HG02759 (cell line): Measurements from ENCODE around the gene P2RX7.
A peak's percentile ranks its signal among the peaks of the same experiment; 100 is the strongest.

Experiments
- ATAC-seq: cut with Tn5 transposase; IDR thresholded peaks from one replicate; pipeline ENCODE4 v1.9.1; 2021; ENCODE audit warnings: mild to moderate bottlenecking, moderate library complexity; ENCODE audit not compliant: unreplicated experiment

The P2RX7 gene

DNA sequence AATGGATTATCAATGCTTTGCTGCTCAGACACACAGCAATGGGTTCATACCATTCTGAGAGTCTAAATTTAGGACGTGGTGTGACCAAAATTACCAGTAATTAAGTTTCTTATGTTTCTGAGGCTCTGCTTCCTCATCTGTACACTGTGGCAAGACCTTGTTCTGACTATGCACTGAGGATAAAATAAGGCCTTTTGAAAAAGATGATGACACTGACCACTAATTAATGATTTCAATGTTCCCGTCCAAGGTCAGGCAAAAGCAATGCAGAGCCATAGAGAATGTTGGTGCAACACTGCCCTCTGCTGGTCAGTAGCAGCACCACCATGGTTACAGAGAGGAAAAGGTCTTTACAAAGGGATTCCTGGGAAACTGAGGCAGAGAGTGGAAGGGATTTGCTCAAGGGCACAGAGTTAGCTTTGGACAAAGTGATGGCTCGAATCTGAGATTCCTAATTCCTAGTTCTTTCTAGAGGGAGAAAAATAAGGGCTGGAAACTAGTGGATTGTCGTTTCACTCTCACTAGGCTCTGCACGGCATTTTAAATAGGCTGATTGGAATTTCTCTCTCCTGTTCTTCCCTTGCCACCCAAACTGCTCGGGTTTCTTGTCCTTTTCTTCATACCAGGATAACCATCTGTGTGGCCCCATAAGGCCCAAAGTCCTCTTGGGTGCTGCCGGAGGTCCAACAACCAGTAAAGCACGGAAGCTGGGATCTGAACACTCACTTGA, 22.3 kb upstream of the P2RX7 start:
- ATAC-seq: no peak

DNA sequence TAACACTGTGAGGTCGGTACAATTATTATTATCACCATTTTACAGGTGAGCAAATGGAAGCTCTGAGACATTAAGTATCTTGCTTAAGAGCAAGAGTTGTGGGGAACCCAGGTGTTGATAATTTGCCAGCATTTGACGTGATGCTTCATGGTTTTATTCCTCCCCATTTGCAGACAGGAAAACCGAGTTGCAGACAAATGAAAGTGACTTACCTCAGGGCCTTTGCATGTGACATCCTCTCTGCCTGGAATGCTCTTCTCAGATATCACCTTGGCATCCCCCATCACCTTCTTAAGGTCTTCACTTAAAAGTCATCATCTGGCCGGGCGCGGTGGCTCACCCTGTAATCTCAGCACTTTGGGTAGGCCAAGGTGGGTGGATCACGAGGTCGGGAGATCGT, 21.0 kb upstream of the P2RX7 start:
- no peak for ATAC-seq

DNA sequence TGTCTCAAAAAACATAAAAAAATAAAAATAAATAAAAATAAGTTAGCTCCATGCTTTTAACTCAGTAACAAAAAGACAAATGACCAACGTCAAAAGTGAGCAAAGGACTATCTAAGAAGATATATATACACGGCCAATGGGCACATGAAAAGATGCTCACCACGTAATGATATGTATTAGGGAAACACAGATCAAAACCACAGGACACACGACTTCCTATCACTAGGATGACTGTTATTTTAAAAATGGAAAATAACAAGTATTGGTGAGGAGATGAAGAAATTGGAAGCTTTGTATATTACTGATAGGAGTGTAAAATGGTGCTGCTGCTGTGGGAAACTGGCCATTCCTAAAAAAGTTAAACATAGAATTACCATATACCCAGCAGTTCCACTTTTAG, 20.2 kb upstream of the P2RX7 start:
- no peak for ATAC-seq

DNA sequence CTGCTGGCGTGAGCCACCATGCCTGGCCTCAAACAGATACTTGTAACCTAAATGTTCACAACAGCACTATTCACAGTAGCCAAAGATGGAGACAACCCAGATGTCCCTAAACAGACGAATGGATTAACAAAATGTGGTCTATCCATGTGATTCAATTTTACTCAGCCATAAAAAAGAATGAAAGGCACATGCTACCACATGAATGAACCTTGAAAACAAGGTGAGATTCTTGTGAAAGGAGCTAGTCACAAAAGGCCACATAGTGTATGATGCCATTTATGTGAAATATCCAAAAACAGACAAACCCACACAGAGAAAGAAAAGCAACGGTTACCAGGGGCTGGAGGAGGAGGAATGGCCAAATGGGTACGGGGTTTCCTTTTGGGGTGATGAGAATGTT, 19.6 kb upstream of the P2RX7 start:
- no peak for ATAC-seq

DNA sequence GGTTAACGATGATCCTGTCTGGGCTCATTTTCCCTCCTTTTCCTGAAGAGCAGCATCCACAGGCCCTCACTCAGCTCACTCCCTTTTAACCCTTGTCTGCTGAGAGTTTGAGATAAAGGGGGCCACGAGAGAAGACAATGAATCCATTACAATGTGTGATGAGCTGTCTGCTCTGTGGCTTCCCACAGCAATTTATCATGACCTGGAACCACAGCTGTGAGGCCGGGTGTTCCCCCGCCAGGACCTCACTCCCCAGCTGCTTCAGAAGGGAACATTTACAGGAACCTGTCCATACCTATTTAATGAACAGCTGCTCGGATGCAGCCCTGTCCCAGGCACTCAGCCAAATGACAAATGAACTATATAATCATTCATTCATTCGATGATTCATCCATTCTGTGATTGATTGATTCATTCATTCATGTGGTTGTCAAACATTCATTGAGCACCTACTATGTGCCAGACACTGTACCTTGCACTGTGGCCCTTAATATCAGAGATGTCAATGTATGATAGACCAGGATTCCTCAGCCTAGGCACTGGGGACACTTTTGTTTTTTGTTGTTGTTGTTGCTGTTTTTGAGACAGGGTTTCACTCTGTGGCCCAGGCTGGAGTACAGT, 18.5 kb upstream of the P2RX7 start:
- ATAC-seq: no peak

DNA sequence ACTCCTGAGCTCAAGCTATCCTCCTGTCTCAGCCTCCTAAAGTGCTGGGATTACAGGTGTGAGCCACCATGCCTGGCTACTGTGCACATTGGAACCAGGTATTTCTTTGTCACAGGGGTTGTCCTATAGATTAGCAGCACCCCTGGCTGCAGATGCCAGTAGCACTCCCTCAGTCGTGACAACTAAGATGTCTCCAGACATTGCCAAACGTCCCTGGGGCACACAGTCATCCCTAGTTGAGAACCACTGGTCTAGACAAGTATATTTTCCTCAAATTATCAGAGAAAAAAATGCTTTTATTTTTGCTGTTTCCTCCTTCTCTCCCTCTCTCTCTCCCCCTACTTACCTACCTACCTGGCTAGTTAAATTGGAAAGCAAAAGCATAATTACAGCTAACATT, 17.9 kb upstream of the P2RX7 start:
- no peak for ATAC-seq

DNA sequence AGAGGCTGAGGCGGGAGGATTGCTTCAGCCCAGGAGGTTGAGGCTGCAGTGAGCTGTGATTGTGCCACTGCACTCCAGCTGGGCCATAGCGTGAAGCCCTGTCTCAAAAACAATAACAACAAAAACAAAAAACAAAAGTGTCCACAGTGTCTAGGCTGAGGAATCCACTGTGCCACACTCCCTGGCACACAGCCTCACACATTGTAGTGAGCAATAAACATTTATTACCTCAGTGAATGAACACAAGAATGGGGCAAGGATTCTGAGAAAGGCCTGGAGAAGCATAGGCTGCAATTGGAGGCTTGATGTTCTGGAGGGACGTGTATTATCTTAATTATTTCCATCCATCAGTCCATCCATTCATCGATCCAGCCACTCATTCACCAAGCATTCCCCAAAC, 17.1 kb upstream of the P2RX7 start:
- ATAC-seq: no peak

DNA sequence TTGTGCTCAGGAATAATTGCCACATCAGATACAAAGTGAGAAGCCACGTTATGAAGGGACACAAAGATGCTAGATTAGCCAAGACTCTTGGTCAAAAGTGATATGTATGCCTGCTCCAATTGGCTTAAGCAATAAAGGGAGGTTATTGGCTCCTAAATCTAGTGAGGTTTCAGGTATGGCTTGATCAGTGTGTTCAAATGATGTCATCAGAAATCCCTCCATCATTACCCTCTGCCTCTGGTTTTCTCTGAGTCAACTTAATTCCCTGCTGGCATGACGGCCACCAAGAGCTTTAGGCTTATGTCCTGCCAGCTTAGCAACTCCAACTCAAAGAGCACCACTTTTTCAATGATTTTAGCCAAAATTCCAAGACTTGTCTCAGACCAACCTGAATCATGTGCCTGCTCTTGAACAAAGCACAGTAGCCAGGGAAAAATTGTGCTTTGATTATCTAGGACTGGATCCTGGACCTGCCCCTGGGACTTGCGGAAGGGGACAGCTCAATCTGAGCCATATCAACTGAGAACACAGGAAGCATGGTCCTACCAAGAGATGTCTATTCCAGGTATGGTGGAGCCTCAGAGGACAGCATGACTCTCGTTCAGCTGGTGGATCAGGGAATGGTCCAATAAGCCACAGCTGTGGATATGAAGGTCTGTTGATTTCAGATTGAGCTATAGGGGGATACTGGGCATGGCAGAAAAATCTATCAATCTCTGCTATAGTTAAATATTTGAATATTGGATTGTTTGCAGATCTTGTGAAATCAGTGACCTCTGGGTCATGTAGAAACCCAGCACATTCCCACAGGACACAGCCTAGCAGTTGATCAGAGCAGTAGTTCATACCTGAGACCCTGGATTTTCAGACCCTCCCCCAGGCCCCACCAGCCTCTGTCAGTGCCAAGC, 16.1 kb upstream of the P2RX7 start:
- no peak for ATAC-seq

DNA sequence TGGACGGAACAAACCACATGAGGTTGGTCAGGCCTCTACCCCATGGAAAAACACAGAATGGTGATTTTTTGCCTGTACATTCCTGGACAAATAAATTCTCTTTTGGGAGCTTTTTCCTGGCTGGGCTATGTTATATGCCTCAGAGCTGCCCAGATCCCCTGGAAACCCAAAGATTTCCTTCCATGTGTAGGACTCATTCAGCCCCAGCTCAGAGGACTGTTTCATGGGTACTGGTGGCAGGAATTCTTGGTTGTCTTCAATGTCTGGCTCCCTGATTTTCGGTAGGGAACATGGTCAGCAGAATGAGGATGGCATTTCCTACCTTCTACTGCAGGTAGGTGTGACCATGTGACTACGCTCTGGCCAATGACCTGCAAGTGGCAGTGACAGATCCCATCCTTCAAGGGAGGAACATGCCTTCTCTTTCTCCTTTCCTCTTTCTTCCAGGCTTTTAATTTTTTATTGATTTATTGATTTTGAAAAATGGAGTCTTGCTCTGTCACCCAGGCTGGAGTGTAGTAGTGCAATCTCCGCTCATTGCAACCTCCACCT, 15.4 kb upstream of the P2RX7 start:
- no peak for ATAC-seq

DNA sequence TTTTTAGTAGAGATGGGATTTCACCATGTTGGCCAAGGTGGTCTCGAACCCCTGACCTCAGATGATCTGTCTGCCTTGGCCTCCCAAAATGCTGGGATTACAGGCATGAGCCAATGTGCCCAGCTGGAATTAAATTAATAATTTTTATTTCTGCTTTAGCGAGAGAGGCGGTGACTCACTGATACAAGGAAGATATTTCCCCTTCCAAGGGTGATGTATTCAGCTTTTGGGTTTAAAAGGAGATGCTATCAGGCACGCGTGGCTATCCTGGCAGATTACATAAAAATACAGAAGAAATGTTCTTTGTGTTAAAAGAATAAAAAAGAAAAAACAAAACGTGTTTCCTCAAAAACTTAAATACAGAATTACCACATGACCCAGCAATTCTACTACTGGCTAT, 12.4 kb upstream of the P2RX7 start:
- no peak for ATAC-seq

DNA sequence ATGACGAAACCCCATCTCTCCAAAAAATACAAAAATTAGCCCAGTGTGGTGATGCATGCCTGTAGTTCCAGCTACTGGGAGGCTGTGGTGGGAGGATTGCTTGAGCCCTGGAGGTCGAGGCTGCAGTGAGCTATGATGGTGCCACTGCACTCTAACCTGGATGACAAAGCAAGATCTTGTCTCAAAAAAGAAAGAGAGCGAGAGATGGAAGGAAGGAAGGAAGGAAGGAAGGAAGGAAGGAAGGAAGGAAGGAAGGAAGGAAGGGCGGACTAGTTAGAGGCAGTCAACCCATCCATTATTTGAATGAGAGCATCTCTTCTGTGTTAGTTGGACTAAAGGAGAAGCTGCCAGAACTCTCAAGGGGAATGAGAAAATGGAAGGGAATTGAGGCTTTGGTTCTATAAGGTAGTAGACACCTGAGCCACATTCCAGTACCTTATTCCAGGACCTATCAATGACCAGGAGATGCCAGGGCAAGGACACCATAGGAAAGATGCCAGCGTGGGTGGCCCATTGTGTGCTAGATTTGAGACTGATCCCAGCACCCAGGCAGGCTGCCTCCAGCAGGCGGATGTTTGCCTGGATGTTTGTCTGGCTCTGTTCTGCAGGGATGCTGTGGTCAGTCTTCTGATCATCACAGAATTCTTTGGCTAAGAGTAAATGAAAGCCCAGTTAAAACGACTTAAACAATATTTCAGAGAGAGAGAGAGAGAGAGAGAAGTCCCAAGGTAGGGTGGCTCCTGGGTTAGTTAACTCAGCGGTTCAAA, 11.5 kb upstream of the P2RX7 start:
- ATAC-seq: no peak

DNA sequence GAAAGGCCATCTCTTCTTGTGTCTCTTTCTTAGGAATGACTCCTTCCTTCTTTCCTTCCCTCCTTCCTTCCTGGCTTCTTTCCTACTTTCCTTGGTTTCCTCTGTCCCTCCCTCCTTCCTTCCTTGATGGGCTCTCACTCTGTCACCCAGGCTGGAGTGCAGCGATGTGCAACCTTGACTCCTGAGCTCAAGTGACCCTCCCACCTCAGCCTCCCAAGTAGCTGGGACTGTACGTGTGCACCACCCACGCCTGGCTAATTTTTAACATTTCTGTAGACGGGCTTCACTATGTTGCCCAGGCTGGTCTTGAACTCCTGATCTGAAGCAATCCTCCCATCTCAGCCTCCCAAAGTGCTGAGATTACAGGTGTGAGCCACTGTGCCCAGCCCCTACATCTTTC, 10.9 kb upstream of the P2RX7 start:
- no peak for ATAC-seq

DNA sequence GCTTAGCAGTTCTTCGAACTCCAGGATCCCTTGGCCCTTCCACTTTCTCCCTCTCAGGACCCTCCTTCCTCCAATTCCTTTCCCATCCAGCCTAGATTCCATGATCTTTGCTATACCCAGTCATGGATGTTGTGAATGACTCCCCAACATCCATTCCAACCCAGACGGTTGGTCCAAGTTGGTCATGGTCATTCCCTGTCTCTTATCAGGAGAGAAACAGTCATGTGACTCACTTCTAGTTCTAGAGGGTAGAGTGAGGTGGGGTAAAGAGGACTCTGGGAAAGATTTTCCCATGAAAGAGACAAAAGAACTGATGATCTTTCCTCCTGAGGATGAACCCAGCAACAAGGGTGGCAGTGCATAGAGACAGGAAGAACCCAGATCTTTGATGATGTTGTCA, 9.2 kb upstream of the P2RX7 start:
- no peak for ATAC-seq

DNA sequence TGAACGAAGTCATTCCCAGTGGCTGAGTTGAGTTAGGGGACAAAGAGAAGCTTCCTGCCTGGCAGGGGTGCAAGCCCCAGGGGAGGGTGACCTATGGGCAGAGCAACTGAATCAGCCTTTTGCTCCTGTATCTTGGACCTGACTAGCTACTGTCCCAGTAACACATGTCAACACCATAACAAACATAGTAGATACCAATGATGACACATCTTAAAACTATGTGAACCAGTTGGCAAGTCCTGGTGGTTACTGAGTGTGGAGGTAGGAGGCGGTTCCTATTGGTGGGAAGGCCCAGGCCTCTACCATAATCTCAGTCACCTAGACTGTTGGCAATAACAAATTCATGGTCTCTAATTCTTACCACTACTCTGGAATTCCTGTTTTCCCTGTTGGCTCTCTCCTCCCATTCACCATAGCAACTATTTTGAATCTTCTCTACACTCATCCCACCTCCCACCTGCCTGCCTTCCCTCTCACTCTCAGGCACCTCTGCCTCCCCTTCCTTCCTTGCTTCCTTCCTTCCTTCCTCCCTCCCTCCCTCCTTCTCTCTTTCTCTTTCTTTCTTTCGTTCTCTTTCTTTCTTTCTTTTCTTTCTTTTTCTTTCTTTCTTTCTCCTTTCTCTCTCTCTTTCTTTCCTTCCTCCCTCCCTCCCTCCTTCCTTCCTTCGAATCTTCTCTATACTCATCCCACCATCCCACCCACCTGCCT, 8.1 kb upstream of the P2RX7 start:
- ATAC-seq: no peak

DNA sequence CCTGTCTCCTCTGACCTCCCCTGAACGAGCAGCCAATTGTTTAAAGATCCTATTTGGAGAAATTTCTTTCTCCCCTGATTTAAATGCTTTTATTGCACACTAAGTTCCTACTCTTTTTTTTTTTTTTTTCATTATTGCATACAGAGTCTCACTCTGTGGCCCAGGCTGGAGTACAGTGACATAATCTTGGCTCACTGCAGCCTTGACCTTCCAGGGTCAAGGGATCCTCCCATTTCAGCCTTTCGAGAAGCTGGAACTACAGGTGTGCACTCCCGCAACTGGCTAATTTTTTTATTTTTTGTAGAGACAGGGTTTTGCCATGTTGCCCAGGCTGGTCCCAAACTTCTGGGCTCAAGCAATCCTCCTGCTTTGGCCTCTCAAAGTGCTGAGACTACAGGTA, 5.2 kb upstream of the P2RX7 start:
- ATAC-seq: no peak

DNA sequence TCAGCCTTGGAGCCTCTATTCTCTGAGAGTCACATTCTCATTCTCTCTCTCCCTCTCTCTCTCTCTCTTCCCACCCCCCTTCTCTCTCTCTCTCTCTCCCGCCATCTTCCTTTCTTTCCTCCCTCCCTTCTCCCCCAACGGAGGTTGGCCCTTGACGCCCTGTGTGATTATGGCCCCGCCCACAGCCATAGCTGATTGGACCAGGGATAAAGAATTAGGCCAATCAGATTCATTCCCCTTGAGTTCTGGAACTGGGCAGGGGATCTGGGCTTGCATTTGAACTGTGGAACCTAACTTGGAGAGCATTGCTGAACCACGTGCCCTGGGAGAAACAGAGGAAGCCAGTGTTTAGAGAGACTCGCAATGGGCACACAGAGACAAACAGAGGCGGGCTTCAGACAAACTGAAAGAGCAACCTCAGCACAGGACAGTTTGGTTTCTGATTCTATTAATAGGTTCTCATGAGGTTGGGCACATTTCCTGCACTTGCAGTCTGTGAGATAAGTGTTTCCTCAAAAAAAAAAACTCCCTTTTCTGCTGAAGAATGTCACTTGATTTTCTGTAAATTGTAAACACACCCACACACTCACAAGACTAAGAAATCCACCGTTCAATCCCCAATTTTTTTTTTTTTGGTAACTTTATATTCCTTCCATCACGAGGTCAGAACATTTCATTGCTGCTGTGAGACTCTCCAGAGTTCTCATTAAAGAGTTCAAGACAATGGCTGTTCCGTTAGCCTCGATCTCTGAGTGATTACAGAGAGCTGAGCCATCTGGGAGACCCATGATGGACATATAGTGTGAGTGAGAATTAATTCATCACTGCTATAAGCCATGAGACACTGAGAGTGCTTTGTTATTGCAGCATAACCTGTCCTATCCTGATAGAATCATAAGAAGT, 3.5 kb upstream of the P2RX7 start:
- peak; percentile 76 for ATAC-seq

DNA sequence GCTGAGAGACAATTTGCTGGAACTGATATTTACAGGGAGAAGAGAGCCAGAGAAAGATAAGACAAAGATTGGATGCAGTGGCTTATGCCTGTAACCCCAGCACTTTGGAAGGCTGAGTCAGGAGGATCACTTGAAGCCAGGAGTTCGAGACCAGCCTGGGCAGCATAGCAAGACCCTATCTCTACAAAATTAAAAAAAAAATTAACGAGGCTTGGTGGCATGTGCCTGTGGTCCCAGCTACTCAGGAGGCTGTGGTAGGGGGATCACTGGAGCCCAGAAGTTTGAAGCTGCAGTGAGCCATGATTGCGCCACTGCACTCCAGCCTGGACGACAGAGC, 2.9 kb upstream of the P2RX7 start:
- no peak for ATAC-seq

DNA sequence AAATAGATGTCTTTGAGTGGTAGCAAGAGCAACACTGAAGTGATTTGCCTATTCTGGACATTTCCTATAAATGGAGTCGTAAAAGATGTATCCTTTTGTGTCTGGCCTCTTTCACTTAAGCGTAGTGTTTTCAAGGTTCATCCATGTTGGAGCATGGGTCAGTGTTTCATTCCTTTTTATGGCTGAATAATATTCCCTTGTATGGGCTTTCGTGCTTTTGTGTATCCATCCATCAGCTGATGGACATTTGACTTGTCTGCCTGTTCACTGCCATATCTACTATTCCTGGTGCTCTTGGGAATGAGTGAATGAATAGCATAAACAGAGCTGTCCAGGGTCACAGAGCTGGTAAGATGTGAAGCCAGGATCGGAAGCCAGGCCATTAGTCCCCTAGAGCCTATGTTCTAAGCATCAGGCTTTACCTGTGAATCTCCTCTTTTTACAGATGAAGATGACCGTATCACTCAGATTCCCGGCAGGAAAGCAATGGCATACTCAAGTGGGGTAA, 1.8 kb upstream of the P2RX7 start:
- no peak for ATAC-seq

DNA sequence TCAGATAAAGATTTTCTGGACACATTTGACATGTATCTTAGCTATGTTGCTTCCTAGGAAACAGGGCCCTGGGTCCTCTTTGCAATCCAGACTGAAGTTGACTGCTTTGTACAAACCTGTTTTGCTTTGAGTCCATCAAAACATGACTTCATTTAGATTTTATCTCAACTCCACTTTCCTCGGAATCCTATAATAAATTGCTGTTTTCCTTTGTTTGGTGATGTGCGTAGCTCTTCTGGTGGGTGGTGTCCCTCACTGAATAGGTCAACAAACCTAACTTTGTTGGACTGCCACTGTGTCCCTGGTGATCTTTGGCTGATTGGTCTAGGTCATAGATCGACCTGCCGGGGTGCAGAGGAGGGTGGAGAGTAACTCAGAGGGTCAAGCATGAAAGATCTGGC, 735 bp upstream of the P2RX7 start:
- ATAC-seq: no peak
